ENCODE results near the gene FBXL7.

DNA sequence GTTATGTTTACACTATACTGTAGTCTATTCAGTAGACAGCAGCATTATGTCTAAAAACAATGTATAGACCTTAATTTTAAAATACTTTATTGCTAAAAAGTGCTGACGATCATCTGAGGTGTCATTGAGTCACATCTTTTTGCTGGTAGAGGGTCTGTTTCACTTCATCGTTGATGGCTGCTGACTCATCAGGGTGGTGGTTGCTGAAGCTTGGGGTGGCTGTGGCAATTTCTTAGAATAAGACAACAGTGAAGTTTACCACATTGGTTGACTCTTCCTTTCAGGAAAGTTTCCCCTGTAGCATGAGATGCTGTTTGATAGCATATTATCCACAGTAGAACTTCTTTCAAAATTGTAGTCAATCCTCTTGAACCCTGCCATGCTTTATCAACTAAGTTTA, 150.3 kb downstream of the FBXL7 start:
- TF ChIP-seq, protein P1, sequence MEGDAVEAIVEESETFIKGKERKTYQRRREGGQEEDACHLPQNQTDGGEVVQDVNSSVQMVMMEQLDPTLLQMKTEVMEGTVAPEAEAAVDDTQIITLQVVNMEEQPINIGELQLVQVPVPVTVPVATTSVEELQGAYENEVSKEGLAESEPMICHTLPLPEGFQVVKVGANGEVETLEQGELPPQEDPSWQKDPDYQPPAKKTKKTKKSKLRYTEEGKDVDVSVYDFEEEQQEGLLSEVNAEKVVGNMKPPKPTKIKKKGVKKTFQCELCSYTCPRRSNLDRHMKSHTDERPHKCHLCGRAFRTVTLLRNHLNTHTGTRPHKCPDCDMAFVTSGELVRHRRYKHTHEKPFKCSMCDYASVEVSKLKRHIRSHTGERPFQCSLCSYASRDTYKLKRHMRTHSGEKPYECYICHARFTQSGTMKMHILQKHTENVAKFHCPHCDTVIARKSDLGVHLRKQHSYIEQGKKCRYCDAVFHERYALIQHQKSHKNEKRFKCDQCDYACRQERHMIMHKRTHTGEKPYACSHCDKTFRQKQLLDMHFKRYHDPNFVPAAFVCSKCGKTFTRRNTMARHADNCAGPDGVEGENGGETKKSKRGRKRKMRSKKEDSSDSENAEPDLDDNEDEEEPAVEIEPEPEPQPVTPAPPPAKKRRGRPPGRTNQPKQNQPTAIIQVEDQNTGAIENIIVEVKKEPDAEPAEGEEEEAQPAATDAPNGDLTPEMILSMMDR (IDR thresholded peaks at IDR 0.05) = no peak
- TF ChIP-seq POLR2A (IDR thresholded peaks at IDR 0.05) (no peak), POLR2AphosphoS5 (IDR thresholded peaks at IDR 0.05) (no peak)
